ENCODE results near the gene VSTM4. TPM values are rescaled to one million over a fixed set of nuclear protein-coding genes. Genes with fewer than 3 reads are reported as not detected.

Gene VSTM4
- total and polyA plus RNA-seq, 2 experiments from 2014 or later, result 9.0 to 10.2 TPM

DNA sequence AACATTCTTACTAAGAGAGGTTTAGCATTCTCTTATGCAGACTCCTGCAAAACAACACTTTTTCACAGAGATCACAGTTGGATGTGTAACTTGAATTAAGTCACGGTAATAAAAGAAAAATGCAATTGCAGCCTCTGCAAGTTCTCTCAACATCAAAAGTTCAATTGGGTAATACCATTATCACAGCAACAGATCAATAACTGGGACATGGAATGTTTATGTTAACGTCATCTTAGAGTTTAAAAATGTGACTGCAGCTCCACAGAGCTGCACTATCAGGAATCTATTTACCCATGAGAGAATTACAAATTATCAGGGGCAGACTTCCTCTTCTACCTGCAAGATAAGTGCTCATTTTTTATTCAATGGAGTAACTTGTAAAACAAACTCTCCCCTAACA is 86.7 kb downstream of the VSTM4 start:
- Histone ChIP-seq H3K27ac (no peak overlapping the region), H3K4me2 (no peak overlapping the region), H3K4me3 (no peak overlapping the region), H3K36me3 (replicated peaks; ENCODE audit: insufficient read depth, low read depth) (no peaks in the 10 kb centered on the region), H4K20me1 (ENCODE audit: insufficient read depth, poor library complexity, severe bottlenecking) (no peaks in the 10 kb centered on the region), H3K9me3 (ENCODE audit: low read depth) (no peaks in the 10 kb centered on the region), H3K27me3 (no peaks in the 10 kb centered on the region), H3K4me1 (ENCODE audit: insufficient read depth) (peaks cover 5% of the 10 kb centered on the region), H3K79me2 (no peaks in the 10 kb centered on the region), H3K9me2 (replicated peaks; ENCODE audit: insufficient read depth) (no peaks in the 10 kb centered on the region), H2AFZ (no peak overlapping the region)
- 64% methylated on average over 2 of the region's 2 CpGs for WGBS (ENCODE audit: low lambda C conversion rate, missing lambda C conversion rate)
- TF ChIP-seq EZH2phosphoT487 (IDR thresholded peaks at IDR 0.05; ENCODE audit: low read depth, severe bottlenecking, unreplicated experiment) (no peak), EZH2 (IDR thresholded peaks at IDR 0.05; ENCODE audit: borderline replicate concordance) (no peak)
- TF ChIP-seq, protein P1, sequence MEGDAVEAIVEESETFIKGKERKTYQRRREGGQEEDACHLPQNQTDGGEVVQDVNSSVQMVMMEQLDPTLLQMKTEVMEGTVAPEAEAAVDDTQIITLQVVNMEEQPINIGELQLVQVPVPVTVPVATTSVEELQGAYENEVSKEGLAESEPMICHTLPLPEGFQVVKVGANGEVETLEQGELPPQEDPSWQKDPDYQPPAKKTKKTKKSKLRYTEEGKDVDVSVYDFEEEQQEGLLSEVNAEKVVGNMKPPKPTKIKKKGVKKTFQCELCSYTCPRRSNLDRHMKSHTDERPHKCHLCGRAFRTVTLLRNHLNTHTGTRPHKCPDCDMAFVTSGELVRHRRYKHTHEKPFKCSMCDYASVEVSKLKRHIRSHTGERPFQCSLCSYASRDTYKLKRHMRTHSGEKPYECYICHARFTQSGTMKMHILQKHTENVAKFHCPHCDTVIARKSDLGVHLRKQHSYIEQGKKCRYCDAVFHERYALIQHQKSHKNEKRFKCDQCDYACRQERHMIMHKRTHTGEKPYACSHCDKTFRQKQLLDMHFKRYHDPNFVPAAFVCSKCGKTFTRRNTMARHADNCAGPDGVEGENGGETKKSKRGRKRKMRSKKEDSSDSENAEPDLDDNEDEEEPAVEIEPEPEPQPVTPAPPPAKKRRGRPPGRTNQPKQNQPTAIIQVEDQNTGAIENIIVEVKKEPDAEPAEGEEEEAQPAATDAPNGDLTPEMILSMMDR (IDR thresholded peaks at IDR 0.05; ENCODE audit: poor library complexity), result no peak
- no peak for DNase-seq (ENCODE audit: low spot score)

- no peaks in the 10 kb centered on the region for H3K9me3 ChIP-seq (ENCODE audit: low read depth)
- no peak overlapping the region for H3K4me2 ChIP-seq
- no peaks in the 10 kb centered on the region for H3K36me3 ChIP-seq (replicated peaks; ENCODE audit: insufficient read depth, low read depth)
- no peaks in the 10 kb centered on the region for H3K27me3 ChIP-seq
- H4K20me1 ChIP-seq (ENCODE audit: insufficient read depth, poor library complexity, severe bottlenecking), result no peaks in the 10 kb centered on the region
- WGBS (ENCODE audit: low lambda C conversion rate, missing lambda C conversion rate), result 72% methylated on average over 7 of the region's 7 CpGs
- no peak overlapping the region for H3K4me3 ChIP-seq
- peak overlapping the region; percentile 73 for H3K27ac ChIP-seq
- H3K79me2 ChIP-seq, result no peaks in the 10 kb centered on the region
- H3K4me1 ChIP-seq (ENCODE audit: insufficient read depth), result peaks cover 5% of the 10 kb centered on the region
- TF ChIP-seq, protein P1 (IDR thresholded peaks at IDR 0.05; ENCODE audit: poor library complexity), result no peak
- no peak for TF ChIP-seq EZH2 (IDR thresholded peaks at IDR 0.05; ENCODE audit: borderline replicate concordance)
- TF ChIP-seq EZH2phosphoT487 (IDR thresholded peaks at IDR 0.05; ENCODE audit: low read depth, severe bottlenecking, unreplicated experiment), result no peak
- no peak overlapping the region for H2AFZ ChIP-seq
- no peak for DNase-seq (ENCODE audit: low spot score)
- H3K9me2 ChIP-seq (replicated peaks; ENCODE audit: insufficient read depth), result no peaks in the 10 kb centered on the region
These were observed 89.9 kb downstream of the VSTM4 start for GRCh38 chr10:49025347-49025983.

- H3K4me2 ChIP-seq, result no peak overlapping the region
- H4K20me1 ChIP-seq (ENCODE audit: insufficient read depth, poor library complexity, severe bottlenecking), result no peaks in the 10 kb centered on the region
- H2AFZ ChIP-seq, result no peak overlapping the region
- H3K79me2 ChIP-seq, result no peaks in the 10 kb centered on the region
- TF ChIP-seq EZH2 (IDR thresholded peaks at IDR 0.05; ENCODE audit: borderline replicate concordance), result no peak
- TF ChIP-seq, protein P1 (IDR thresholded peaks at IDR 0.05; ENCODE audit: poor library complexity), result no peak
- no peak for TF ChIP-seq EZH2phosphoT487 (IDR thresholded peaks at IDR 0.05; ENCODE audit: low read depth, severe bottlenecking, unreplicated experiment)
- peak overlapping the region; percentile 73 for H3K27ac ChIP-seq
- DNase-seq (ENCODE audit: low spot score), result no peak
- no peaks in the 10 kb centered on the region for H3K9me2 ChIP-seq (replicated peaks; ENCODE audit: insufficient read depth)
- no peaks in the 10 kb centered on the region for H3K9me3 ChIP-seq (ENCODE audit: low read depth)
- peaks cover 5% of the 10 kb centered on the region for H3K4me1 ChIP-seq (ENCODE audit: insufficient read depth)
- H3K27me3 ChIP-seq, result no peaks in the 10 kb centered on the region
- 80% methylated on average over 3 of the region's 3 CpGs for WGBS (ENCODE audit: low lambda C conversion rate, missing lambda C conversion rate)
- H3K36me3 ChIP-seq (replicated peaks; ENCODE audit: insufficient read depth, low read depth), result no peaks in the 10 kb centered on the region
- H3K4me3 ChIP-seq, result no peak overlapping the region
These were observed 90.8 kb downstream of the VSTM4 start for GRCh38 chr10:49024484-49024883.

Measured in hepatocyte (in vitro differentiated cells).